Inflammatory macrophage treated with lipopolysaccharide for 4 hours (primary cell): ENCODE measurements around the gene ADRM1.

ENCODE experiments used
- DNase-seq: peaks from one replicate; pipeline ENCODE4 v3.0.0-alpha.2; 2020

ADRM1 gene

GRCh38 chr20:62326959-62327725 lies 24.3 kb downstream of the ADRM1 start:
- DNase-seq: no peak

DNA sequence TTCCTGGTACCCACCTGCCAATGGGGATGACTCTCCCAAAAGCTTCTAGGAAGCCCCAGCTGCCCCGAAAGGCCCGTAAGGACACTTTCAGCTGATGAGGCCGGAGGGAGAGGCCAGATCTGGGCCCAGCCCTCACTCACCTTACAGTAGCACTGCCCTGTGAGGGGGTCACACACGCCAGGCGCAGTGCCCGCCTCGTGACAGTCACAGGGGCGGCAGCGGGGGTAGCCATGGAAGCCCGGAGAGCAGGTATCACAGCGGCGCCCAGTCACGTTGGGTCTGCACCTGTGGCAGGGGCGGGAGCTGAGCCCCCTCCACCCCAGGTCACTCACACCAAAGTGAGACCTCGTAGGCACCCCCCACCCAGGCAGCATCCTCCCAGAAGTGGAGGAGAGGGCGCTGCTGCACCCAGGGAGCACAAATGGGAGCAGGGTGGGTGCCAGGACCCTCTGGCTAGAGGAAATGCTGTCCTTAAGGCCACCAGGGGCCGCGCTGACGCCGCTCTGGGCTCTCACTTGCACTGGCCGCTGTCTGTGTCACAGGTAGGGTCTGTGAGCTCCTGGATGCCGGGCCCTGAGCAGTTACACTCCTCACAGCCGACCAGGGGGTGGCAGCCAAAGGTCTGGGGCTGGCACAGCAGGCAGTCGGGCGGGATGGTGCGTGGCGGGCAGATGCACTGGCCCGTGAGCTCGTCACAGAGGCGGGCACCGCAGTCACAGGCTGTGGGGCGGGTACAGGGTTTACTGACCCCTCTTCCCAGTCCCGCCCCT lies 25.1 kb downstream of the ADRM1 start:
- no peak for DNase-seq

DNA sequence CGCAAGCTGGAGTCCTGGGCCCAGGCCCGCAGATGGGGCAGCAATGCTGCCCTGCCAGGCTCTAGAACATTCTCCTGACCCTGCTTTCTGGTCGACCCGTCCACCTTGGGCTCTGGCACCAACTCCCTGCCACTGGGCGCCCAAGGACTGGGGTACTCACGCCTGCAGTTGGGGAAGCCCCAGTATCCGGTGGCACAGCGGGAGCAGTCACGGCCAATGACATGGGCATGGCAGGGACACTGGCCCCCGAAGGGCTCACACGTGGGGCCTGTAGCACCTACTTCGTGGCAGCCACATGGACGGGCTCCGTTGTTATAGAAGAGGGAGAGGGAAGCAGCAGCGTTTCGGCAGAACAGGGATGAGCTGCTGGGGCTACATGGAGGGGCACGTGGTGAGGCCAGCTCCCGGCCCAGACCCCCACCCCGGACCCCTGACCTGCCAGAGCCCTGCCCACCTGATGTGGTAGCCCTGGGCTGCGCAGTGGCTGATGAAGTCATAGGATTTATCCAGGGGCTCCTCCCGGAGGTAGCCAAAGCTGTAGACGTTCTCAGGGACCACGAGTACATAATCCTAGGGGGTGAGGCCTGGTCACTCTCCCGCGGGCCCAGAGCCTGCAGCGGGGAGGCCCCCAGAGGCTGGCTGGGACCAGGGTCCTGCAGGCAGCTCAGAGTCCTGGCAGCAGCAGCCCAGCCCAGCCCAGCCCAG lies 26.0 kb downstream of the ADRM1 start:
- DNase-seq: no peak

GRCh38 chr20:62329389-62330377 lies 26.9 kb downstream of the ADRM1 start:
- no peak for DNase-seq

GRCh38 chr20:62330576-62331317 lies 27.9 kb downstream of the ADRM1 start:
- no peak for DNase-seq

GRCh38 chr20:62331347-62331746 lies 28.6 kb downstream of the ADRM1 start:
- no peak for DNase-seq

- no peak for DNase-seq
Observed at GRCh38 chr20:62332421-62332820, 29.6 kb downstream of the ADRM1 start.

- no peak for DNase-seq
Observed at GRCh38 chr20:62332989-62333819, 30.4 kb downstream of the ADRM1 start.

- no peak for DNase-seq
Observed at GRCh38 chr20:62333820-62334595, 31.2 kb downstream of the ADRM1 start.

GRCh38 chr20:62334881-62335280 lies 32.1 kb downstream of the ADRM1 start:
- no peak for DNase-seq

- no peak for DNase-seq
Observed at GRCh38 chr20:62335532-62335931, 32.7 kb downstream of the ADRM1 start.

- no peak for DNase-seq
Observed at GRCh38 chr20:62336329-62336728, 33.5 kb downstream of the ADRM1 start.

GRCh38 chr20:62336775-62337557 lies 34.2 kb downstream of the ADRM1 start:
- DNase-seq: no peak

- DNase-seq: no peak
Observed at GRCh38 chr20:62337558-62338293, 34.9 kb downstream of the ADRM1 start.

- DNase-seq: no peak
Observed at GRCh38 chr20:62338294-62338620, 35.5 kb downstream of the ADRM1 start.

DNA sequence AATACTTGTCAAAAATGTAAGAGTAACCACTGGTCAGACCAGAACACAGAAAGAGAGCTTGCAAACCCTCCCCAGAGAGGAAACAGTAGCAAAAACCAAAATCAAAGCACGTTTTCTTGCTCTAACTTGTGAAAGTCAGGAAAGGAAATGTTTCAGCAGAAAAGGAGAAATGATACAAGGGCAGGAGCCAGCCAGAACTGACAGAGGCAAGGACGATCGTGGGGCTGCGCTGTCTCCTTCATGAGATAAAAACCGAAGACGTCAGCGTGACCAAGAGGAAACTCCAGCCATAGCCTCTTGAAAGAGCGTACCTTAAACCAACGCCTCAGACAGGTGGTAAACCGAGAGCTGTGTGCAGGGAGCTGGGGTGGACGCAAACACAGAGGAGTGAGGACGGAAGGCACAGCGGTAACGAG lies 36.9 kb downstream of the ADRM1 start:
- peak; percentile 66 for DNase-seq

DNA sequence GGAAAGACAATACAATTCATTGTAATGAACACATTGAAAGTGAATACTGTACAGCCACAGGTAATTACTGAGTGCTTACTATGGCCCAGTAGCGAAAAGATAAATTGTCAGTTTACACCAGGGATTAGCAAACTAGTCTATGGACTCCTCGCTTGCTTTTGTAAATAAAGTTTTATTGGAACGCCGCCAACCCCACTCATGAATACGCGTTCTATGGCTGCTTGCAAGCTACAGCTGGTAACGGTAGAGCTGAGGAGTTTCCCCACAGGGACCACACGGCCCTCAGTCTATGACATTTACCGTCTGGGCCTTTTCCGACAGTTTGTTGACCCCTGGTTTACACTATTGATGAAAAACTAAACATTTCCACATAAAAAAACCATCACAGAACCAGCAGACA lies 40.1 kb downstream of the ADRM1 start:
- DNase-seq: no peak

GRCh38 chr20:62344092-62344491 lies 41.3 kb downstream of the ADRM1 start:
- no peak for DNase-seq

DNA sequence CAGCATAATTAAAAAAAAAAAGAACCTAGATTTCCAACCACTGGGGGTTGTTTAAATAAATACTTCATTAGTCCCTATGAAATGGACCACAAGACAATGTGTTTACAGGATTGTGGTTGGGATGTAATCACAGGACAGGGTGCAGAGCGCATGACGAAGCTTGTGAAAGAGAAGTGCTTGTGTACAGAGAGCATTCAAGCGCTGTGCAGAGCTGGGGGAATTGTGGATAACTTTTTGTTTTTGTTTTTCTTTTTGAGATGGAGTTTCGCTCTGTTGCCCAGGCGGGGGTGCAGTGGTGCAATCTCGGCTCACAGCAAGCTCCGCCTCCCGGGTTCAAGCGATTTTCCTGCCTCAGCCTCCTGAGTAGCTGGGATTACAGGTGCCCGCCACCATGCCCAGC lies 42.0 kb downstream of the ADRM1 start:
- peak; percentile 8 for DNase-seq
